ENCODE data around the gene NCR1. TPM values are rescaled to one million over a fixed set of nuclear protein-coding genes. Genes with fewer than 3 reads are reported as not detected.
"Not testable (repeated sequence)": the region's sequence is repeated elsewhere in the genome, so short reads cannot be mapped to it uniquely, and the experiment has no call there.

Gene NCR1
- total and polyA plus RNA-seq, 9 donors = 0.08 to 0.44 (median 0.14) TPM; not detected in 2

GRCh38 chr19:54937926-54938325 lies 32.0 kb downstream of the NCR1 start:
- Histone ChIP-seq H3K4me3 (ENCODE audit: low read length) (no peak overlapping the region), H3K4me1 (ENCODE audit: control insufficient read depth, insufficient read depth, low read length) (no peaks in the 10 kb centered on the region), H3K27me3 (ENCODE audit: control insufficient read depth, insufficient read depth, low read length) (no peaks in the 10 kb centered on the region), H3K27ac (ENCODE audit: low read length) (no peak overlapping the region), H3K36me3 (ENCODE audit: control insufficient read depth, insufficient read depth, low read length) (no peaks in the 10 kb centered on the region), H3K9me3 (replicated peaks; ENCODE audit: control insufficient read depth, low read depth, low read length) (no peaks in the 10 kb centered on the region)
- no peak for DNase-seq
- 86% methylated on average over 7 of the region's 9 CpGs for WGBS (ENCODE audit: insufficient coverage)

DNA sequence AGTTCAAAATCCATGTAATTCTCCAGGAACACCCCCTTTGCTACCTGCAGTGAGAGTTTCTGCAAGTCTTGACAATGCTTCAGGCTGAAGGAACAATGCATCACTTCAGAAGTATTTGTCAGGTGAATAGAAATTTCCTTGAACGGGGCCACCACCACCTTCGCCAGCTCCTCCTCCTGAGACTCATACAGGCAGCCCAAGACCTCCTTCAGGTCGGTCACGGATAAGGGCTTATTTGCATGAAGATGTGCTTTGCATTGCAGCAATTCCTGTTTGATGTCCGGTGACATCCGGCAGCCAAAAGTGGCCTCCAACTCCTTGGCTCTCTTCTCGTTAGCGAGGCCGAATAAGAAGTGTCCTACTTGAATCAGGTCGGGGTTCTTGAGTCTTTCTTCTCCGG lies 33.0 kb downstream of the NCR1 start:
- no peaks in the 10 kb centered on the region for H3K27me3 ChIP-seq (ENCODE audit: control insufficient read depth, insufficient read depth, low read length)
- no peak overlapping the region for H3K27ac ChIP-seq (ENCODE audit: low read length)
- no peak for DNase-seq
- H3K36me3 ChIP-seq (ENCODE audit: control insufficient read depth, insufficient read depth, low read length) = no peaks in the 10 kb centered on the region
- no peak overlapping the region for H3K4me3 ChIP-seq (ENCODE audit: low read length)
- H3K9me3 ChIP-seq (replicated peaks; ENCODE audit: control insufficient read depth, low read depth, low read length) = no peaks in the 10 kb centered on the region
- WGBS (ENCODE audit: insufficient coverage) = 83% methylated on average over 8 of the region's 11 CpGs
- H3K4me1 ChIP-seq (ENCODE audit: control insufficient read depth, insufficient read depth, low read length) = no peaks in the 10 kb centered on the region

- 62% methylated on average over 5 of the region's 28 CpGs for WGBS (ENCODE audit: insufficient coverage)
- not testable (repeated sequence) for H3K27me3 ChIP-seq (ENCODE audit: control insufficient read depth, insufficient read depth, low read length)
Measured at GRCh38 chr19:54939538-54939937, 33.6 kb downstream of the NCR1 start.

DNA sequence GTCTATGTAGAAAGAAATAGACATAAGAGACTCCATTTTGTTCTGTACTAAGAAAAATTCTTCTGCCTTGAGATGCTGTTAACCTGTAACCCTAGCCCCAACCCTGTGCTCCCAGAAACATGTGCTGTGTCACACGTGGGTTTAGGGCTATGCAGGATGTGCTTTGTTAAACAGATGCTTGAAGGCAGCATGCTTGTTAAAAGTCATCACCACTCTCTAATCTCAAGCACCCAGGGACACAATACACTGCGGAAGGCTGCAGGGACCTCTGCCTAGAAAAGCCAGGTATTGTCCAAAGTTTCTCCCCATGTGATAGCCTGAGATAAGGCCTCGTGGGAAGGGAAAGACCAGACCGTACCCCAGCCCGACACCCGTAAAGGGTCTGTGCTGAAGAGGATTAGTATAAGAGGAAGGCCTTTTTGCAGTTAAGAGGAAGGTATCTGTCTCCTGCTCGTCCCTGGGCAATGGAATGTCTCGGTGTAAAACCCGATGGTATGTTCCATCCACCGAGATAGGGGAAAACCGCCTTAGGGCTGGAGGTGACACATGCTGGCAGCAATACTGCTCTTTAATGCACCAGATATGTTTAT lies 37.9 kb downstream of the NCR1 start:
- 43% methylated on average over 4 of the region's 11 CpGs for WGBS (ENCODE audit: insufficient coverage)
- not testable (repeated sequence) for H3K9me3 ChIP-seq (replicated peaks; ENCODE audit: control insufficient read depth, low read depth, low read length); DNase-seq; H3K27ac ChIP-seq (ENCODE audit: low read length); H3K36me3 ChIP-seq (ENCODE audit: control insufficient read depth, insufficient read depth, low read length); H3K27me3 ChIP-seq (ENCODE audit: control insufficient read depth, insufficient read depth, low read length); H3K4me1 ChIP-seq (ENCODE audit: control insufficient read depth, insufficient read depth, low read length); H3K4me3 ChIP-seq (ENCODE audit: low read length)

More at GRCh38 chr19:54939538-54939937, 33.6 kb downstream of the NCR1 start:
- not testable (repeated sequence) for H3K36me3 ChIP-seq (ENCODE audit: control insufficient read depth, insufficient read depth, low read length); H3K9me3 ChIP-seq (replicated peaks; ENCODE audit: control insufficient read depth, low read depth, low read length); DNase-seq; H3K27ac ChIP-seq (ENCODE audit: low read length); H3K4me1 ChIP-seq (ENCODE audit: control insufficient read depth, insufficient read depth, low read length); H3K4me3 ChIP-seq (ENCODE audit: low read length)

DNA sequence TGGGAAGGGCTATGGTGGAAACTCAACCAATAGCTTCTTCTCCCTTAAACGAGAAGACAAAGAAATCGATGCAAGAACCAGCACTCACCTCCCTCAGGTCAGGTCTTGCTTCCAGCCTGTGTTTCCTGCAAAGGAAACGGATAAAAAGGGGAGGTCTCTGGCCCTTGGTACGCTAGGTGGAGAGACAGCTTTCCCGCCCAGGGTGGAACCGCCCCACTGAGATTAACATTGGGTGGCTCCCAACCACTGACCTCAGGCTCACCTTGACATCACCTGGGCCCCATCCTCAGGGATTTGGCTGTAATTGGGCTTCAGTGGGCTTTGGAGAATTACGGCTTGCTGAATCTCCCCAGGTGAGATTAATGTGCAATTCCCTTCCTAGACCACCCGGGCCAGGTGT lies 41.4 kb downstream of the NCR1 start, which contains the start of gene NLRP7:
TSS of gene NLRP7 (minus strand) at position 150 of the 400 bp plus-strand sequence.
- no peak for DNase-seq
- WGBS (ENCODE audit: insufficient coverage) = 66% methylated on average over 4 of the region's 8 CpGs
- no peaks in the 10 kb centered on the region for H3K27me3 ChIP-seq (ENCODE audit: control insufficient read depth, insufficient read depth, low read length)

GRCh38 chr19:54949412-54949811 lies 43.5 kb downstream of the NCR1 start:
- Histone ChIP-seq H3K4me1 (ENCODE audit: control insufficient read depth, insufficient read depth, low read length) (no peaks in the 10 kb centered on the region), H3K4me3 (ENCODE audit: low read length) (no peak overlapping the region), H3K27ac (ENCODE audit: low read length) (no peak overlapping the region), H3K36me3 (ENCODE audit: control insufficient read depth, insufficient read depth, low read length) (no peaks in the 10 kb centered on the region), H3K9me3 (replicated peaks; ENCODE audit: control insufficient read depth, low read depth, low read length) (no peaks in the 10 kb centered on the region), H3K27me3 (ENCODE audit: control insufficient read depth, insufficient read depth, low read length) (no peaks in the 10 kb centered on the region)
- WGBS (ENCODE audit: insufficient coverage) = no CpG with 5 or more reads among the region's 2 CpGs
- DNase-seq = no peak

More for the DNA sequence above, 41.4 kb downstream of the NCR1 start, which contains the start of gene NLRP7:
- H3K36me3 ChIP-seq (ENCODE audit: control insufficient read depth, insufficient read depth, low read length) = no peaks in the 10 kb centered on the region
- H3K9me3 ChIP-seq (replicated peaks; ENCODE audit: control insufficient read depth, low read depth, low read length) = no peaks in the 10 kb centered on the region
- no peaks in the 10 kb centered on the region for H3K4me1 ChIP-seq (ENCODE audit: control insufficient read depth, insufficient read depth, low read length)
- H3K27ac ChIP-seq (ENCODE audit: low read length) = no peak within 1 kb of the TSS
- no peak within 1 kb of the TSS for H3K4me3 ChIP-seq (ENCODE audit: low read length)

DNA sequence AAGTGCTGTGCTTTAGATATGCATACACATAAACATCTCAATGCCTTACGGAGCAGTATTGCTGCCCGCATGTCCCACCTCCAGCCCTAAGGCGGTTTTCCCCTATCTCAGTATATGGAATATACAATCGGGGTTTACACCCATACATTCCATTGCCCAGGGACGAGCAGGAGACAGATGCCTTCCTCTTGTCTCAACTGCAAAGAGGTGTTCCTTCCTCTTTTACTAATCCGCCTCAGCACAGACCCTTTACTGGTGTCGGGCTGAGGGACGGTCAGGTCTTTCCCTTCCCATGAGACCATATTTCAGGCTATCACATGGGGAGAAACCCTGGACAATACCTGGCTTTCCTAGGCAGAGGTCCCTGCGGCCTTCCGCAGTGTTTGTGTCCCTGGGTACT lies 44.6 kb downstream of the NCR1 start:
- WGBS (ENCODE audit: insufficient coverage) = 72% methylated on average over 4 of the region's 10 CpGs
- H3K9me3 ChIP-seq (replicated peaks; ENCODE audit: control insufficient read depth, low read depth, low read length); H3K27ac ChIP-seq (ENCODE audit: low read length); DNase-seq; H3K36me3 ChIP-seq (ENCODE audit: control insufficient read depth, insufficient read depth, low read length); H3K4me3 ChIP-seq (ENCODE audit: low read length); H3K4me1 ChIP-seq (ENCODE audit: control insufficient read depth, insufficient read depth, low read length); H3K27me3 ChIP-seq (ENCODE audit: control insufficient read depth, insufficient read depth, low read length): not testable (repeated sequence)

DNA sequence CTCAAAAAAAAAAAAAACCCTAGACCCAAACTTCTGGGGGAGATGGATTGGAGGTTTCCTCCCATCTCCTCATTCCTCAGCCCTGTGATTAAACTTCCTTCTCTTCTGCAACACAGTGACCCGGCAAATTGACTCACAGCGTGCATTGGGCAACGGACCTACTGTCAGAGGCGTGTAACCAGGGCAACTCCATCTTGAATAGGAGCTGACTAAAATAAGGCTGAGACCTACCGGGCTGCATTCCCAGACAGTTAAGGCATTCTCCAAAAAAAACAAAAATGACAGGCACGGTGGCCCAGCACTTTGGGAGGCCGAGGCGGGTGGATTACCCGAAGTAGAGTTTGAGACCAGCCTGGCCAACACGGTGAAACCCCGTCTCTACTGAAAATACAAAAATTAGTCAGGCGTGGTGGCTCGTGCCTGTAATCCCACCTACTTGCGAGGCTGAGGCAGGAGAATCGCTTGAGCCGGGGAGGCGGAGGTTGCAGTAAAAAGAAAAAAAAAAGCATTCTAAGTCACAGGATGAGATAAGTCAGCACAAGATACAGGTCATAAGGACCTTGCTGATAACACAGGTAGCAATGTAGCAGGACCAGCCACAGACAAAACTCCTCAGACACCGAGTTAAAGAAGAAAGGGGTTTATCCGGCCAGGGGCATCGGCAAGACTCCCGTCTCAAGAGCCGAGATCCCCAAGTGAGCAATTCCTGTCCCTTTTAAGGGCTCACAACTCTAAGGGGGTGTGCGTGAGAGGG lies 46.8 kb downstream of the NCR1 start:
- Histone ChIP-seq H3K4me1 (ENCODE audit: control insufficient read depth, insufficient read depth, low read length) (no peaks in the 10 kb centered on the region), H3K4me3 (ENCODE audit: low read length) (no peak overlapping the region), H3K36me3 (ENCODE audit: control insufficient read depth, insufficient read depth, low read length) (no peaks in the 10 kb centered on the region), H3K27me3 (ENCODE audit: control insufficient read depth, insufficient read depth, low read length) (peaks cover 3% of the 10 kb centered on the region), H3K9me3 (replicated peaks; ENCODE audit: control insufficient read depth, low read depth, low read length) (no peaks in the 10 kb centered on the region), H3K27ac (ENCODE audit: low read length) (no peak overlapping the region)
- 88% methylated on average over 14 of the region's 23 CpGs for WGBS (ENCODE audit: insufficient coverage)
- DNase-seq = no peak

GRCh38 chr19:54953345-54953713 lies 47.4 kb downstream of the NCR1 start:
- not testable (repeated sequence) for H3K36me3 ChIP-seq (ENCODE audit: control insufficient read depth, insufficient read depth, low read length); H3K27ac ChIP-seq (ENCODE audit: low read length); H3K4me1 ChIP-seq (ENCODE audit: control insufficient read depth, insufficient read depth, low read length); H3K9me3 ChIP-seq (replicated peaks; ENCODE audit: control insufficient read depth, low read depth, low read length); DNase-seq; H3K27me3 ChIP-seq (ENCODE audit: control insufficient read depth, insufficient read depth, low read length); H3K4me3 ChIP-seq (ENCODE audit: low read length)
- WGBS (ENCODE audit: insufficient coverage) = no CpG with 5 or more reads among the region's 10 CpGs

GRCh38 chr19:54955376-54955775 lies 49.4 kb downstream of the NCR1 start:
- peaks cover 3% of the 10 kb centered on the region for H3K27me3 ChIP-seq (ENCODE audit: control insufficient read depth, insufficient read depth, low read length)
- no peak overlapping the region for H3K4me3 ChIP-seq (ENCODE audit: low read length)
- DNase-seq = no peak
- H3K4me1 ChIP-seq (ENCODE audit: control insufficient read depth, insufficient read depth, low read length) = no peaks in the 10 kb centered on the region
- no peak overlapping the region for H3K27ac ChIP-seq (ENCODE audit: low read length)
- no peaks in the 10 kb centered on the region for H3K9me3 ChIP-seq (replicated peaks; ENCODE audit: control insufficient read depth, low read depth, low read length)
- WGBS (ENCODE audit: insufficient coverage) = 90% methylated on average over 10 of the region's 11 CpGs
- no peaks in the 10 kb centered on the region for H3K36me3 ChIP-seq (ENCODE audit: control insufficient read depth, insufficient read depth, low read length)

Measured in muscle of leg (tissue), 11 donors.